ENCODE measurements around the gene VAV3. TPM values are rescaled to one million over a fixed set of nuclear protein-coding genes. Genes with fewer than 3 reads are reported as not detected.

The VAV3 gene
- total and polyA plus RNA-seq, 9 of the 15 experiments (the other 6 are each of a cell fraction or from before 2014, with no cell fraction given) = not detected

DNA sequence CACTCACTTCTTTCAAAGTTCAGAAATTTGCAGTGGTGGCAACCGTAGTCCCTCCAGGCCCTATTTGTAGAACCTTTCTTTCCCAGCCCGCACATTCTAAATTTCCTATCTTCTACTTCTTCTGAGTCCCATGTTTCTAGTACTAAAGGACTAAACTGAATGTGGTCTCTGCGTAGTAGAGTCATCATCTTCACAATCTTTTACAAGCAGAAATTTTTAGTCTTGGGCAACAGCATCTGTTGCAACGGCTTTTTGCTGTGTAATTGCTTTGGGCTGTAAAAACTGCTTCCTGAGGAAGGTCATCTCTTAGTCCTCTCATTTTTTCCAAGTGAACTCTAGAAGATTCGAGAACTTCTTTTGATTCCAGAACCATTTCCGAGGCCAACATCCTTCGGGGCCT lies 23.9 kb downstream of the VAV3 start:
- Histone ChIP-seq H4K20me1 (replicated peaks; ENCODE audit: control insufficient read depth, insufficient read depth, low read length) (no peaks in the 10 kb centered on the region), H3K27me3 (ENCODE audit: control insufficient read depth in 2 of 2, insufficient read depth in 2 of 2, low read length in 2 of 2) (no peaks in the 10 kb centered on the region), H3K9me3 (replicated peaks; ENCODE audit: control insufficient read depth, insufficient read depth, low read depth, low read length) (no peaks in the 10 kb centered on the region), H3K4me2 (ENCODE audit: insufficient read depth, low read length) (no peak overlapping the region), H3K9me1 (ENCODE audit: control insufficient read depth, insufficient read depth, low read length) (no peaks in the 10 kb centered on the region), H3K36me3 (ENCODE audit: control insufficient read depth, insufficient read depth, low read length) (no peaks in the 10 kb centered on the region), H3K9ac (ENCODE audit: insufficient read depth in 1 of 2, low read depth in 2 of 2, low read length in 2 of 2) (no peak overlapping the region), H3K79me2 (ENCODE audit: control insufficient read depth, insufficient read depth, low read length) (no peaks in the 10 kb centered on the region), H3K27ac (ENCODE audit: extremely low read depth, low read depth, low read length) (no peak overlapping the region), H3K4me3 (no peak overlapping the region), H3K4me1 (replicated peaks in 1 of 2; ENCODE audit: control insufficient read depth in 2 of 2, insufficient read depth in 2 of 2, low read length in 2 of 2) (no peaks in the 10 kb centered on the region), H2AFZ (ENCODE audit: low read depth, low read length) (no peak overlapping the region)
- BruUV-seq (replicated peaks) = no TSS peak
- ATAC-seq (no peak), FAIRE-seq (no peak), DNase-seq (ENCODE audit: extremely low read depth in 1 of 4, low spot score in 3 of 4) (no peak)
- 0% methylated on average over 7 of the region's 7 CpGs for WGBS (ENCODE audit: insufficient coverage, low coverage, missing lambda C conversion rate)
- in situ Hi-C loops (cut with MboI) (no loop called here), intact Hi-C loops (cut with micrococcal nuclease) (no loop called here)
- ChIA-PET POLR2A (no interaction called here), CTCF (ENCODE audit: low intra/inter-chr PET ratio) (no interaction called here)
- TF ChIP-seq CHD1 (IDR thresholded peaks at IDR 0.05; ENCODE audit: low read length) (no peak), ZNF124 (CRISPR knock-in tag; IDR thresholded peaks at IDR 0.05) (no peak), ZC3H8 (IDR thresholded peaks at IDR 0.05) (no peak), MEIS2 (IDR thresholded peaks at IDR 0.05; ENCODE audit: partially characterized antibody) (no peak), ZNF121 (CRISPR knock-in tag; conservative IDR thresholded peaks at IDR 0.05) (no peak), ZSCAN29 (IDR thresholded peaks at IDR 0.05) (no peak), POLR2B (IDR thresholded peaks at IDR 0.05; ENCODE audit: low read depth, partially characterized antibody) (no peak), ZNF224 (CRISPR knock-in tag; IDR thresholded peaks at IDR 0.05) (no peak), ID3 (CRISPR knock-in tag; IDR thresholded peaks at IDR 0.05) (no peak), ID3 (tag; IDR thresholded peaks at IDR 0.05) (no peak), YY1 (IDR thresholded peaks at IDR 0.05; ENCODE audit: borderline replicate concordance in 1 of 3, control insufficient read depth in 1 of 3, extremely low read depth in 1 of 3, insufficient read depth in 3 of 3, insufficient read length in 1 of 3, insufficient replicate concordance in 2 of 3, low read depth in 1 of 3, low read length in 2 of 3) (no peak), DMBX1 (CRISPR knock-in tag; IDR thresholded peaks at IDR 0.05; ENCODE audit: borderline replicate concordance) (no peak), ZBTB2 (IDR thresholded peaks at IDR 0.05) (no peak), ARHGAP35 (IDR thresholded peaks at IDR 0.05; ENCODE audit: partially characterized antibody) (no peak), ZFP1 (CRISPR knock-in tag; IDR thresholded peaks at IDR 0.05) (no peak), NR3C1 (CRISPR knock-in tag; IDR thresholded peaks at IDR 0.05) (no peak), MAFF (IDR thresholded peaks at IDR 0.05; ENCODE audit: low read length) (no peak), ZNF77 (CRISPR knock-in tag; IDR thresholded peaks at IDR 0.05) (no peak), CXXC5 (CRISPR knock-in tag; IDR thresholded peaks at IDR 0.05) (no peak)
- TF ChIP-seq, protein P1, sequence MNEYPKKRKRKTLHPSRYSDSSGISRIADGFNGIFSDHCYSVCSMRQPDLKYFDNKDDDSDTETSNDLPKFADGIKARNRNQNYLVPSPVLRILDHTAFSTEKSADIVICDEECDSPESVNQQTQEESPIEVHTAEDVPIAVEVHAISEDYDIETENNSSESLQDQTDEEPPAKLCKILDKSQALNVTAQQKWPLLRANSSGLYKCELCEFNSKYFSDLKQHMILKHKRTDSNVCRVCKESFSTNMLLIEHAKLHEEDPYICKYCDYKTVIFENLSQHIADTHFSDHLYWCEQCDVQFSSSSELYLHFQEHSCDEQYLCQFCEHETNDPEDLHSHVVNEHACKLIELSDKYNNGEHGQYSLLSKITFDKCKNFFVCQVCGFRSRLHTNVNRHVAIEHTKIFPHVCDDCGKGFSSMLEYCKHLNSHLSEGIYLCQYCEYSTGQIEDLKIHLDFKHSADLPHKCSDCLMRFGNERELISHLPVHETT (CRISPR knock-in tag; conservative IDR thresholded peaks at IDR 0.05 in 1 of 2, IDR thresholded peaks at IDR 0.05 in 1 of 2) = no peak
